Adrenal gland (tissue), 12 donors: ENCODE data around the gene ZNF804A. TPM values are rescaled to one million over a fixed set of nuclear protein-coding genes. Genes with fewer than 3 reads are reported as not detected.

Experiments used
- DNase-seq, 7 donors: peaks; one replicate each; pipeline ENCODE4 v3.0.0-alpha.2; 2019 to 2020
- H3K27ac ChIP-seq, 5 donors: fragments of 200-600 bp; sonication (generic) in 4 of 5; 1 replicate in 3 of 5; 2 replicates in 2 of 5; pipeline versions ENCODE4 v1.5.1 to v1.8.0; 2016 to 2020; ENCODE audit warnings: mild to moderate bottlenecking in 1 of 5
- H3K27me3 ChIP-seq: fragments of 200-600 bp; 2 replicates; pipeline ENCODE4 v1.8.0; 2021
- H3K36me3 ChIP-seq, 2 donors: fragments of 200-600 bp; replicated peaks in 1 of 2; 1 replicate in 1 of 2; 2 replicates in 1 of 2; pipeline versions ENCODE4 v1.5.1 to v1.8.0; 2018 to 2022
- H3K4me1 ChIP-seq, 2 donors: fragments of 200-600 bp; replicated peaks in 1 of 2; 1 replicate in 1 of 2; 2 replicates in 1 of 2; pipeline versions ENCODE4 v1.5.1 to v1.8.0; 2018 to 2021
- H3K4me3 ChIP-seq, 4 donors: fragments of 200-600 bp; sonication (generic) in 3 of 4; one replicate each; pipeline ENCODE4 v1.5.1; 2016 to 2018
- H3K9me3 ChIP-seq, 3 donors: fragments of 200-600 bp; sonication (generic) in 1 of 3; replicated peaks in 1 of 3; 1 replicate in 2 of 3; 2 replicates in 1 of 3; pipeline versions ENCODE4 v1.5.1 to v1.8.0; 2016 to 2021
- CTCF ChIP-seq, 6 experiments: fragments of 450-650 bp in 4 of 6; fragments of 200-600 bp in 2 of 6; sonication (generic) in 1 of 6; IDR thresholded peaks; 1 replicate in 5 of 6; 2 replicates in 1 of 6; pipeline versions ENCODE4 v1.5.1 to v1.8.0; 2016 to 2021; ENCODE audit warnings: antibody characterized with exemption in 6 of 6, mild to moderate bottlenecking in 2 of 6, moderate library complexity in 1 of 6
- POLR2A ChIP-seq, 2 donors: fragments of 450-650 bp; IDR thresholded peaks; one replicate each; pipeline ENCODE4 v1.6.1; 2017; ENCODE audit warnings: antibody characterized with exemption in 2 of 2, mild to moderate bottlenecking in 2 of 2, moderate library complexity in 1 of 2
- WGBS, 4 donors: extraction: QIAGEN DNeasy Blood & Tissue Kit in 2 of 4; methylation state at CpG; one replicate each; pipeline versions ENCODE4 v1.1.5 to v1.1.7; 2013 to 2017; 5-methylcytosine and 5-hydroxymethylcytosine counted together
- intact Hi-C, 2 donors: fragments of 100-400 bp; cut with DNase I; formaldehyde crosslinking; loops; one replicate each; pipeline versions ENCODE4 v1.14.1 to v1.15.0; 2022 to 2023
- polyA plus RNA-seq, 3 donors: library from polyadenylated mRNA; stranded (reverse); fragments of 200-250 nt in 2 of 3; fragments of 350-450 nt in 1 of 3; fragmentation: Illumina TruSeq in 1 of 3; extraction: RNeasy Lipid Tissue Mini Kit (QIAGEN cat#74804) in 1 of 3; gene quantifications; one replicate each; pipeline ENCODE4 v1.2.3, GENCODE V29; 2013 to 2014
- total RNA-seq, 9 donors: library from RNA; depleted of rRNA in 4 of 9; stranded (reverse); fragments of >200 nt in 4 of 9; fragments of 120-200 nt in 1 of 9; fragmentation: NEBNext Ultra II Directional in 1 of 9; extraction: Animal tissue kit (Norgen Biotek cat#: 25700) in 1 of 9; gene quantifications; one replicate each; pipeline versions ENCODE4 v1.1.0 to v1.2.4, GENCODE V29; 2013 to 2023
- donor health status: healthy with polysubstance abuse.
- donor health status: Bipolar disorder and iron deficiency.
- donor health status: DM: yes; HTN: yes; CAD: no.
- donor health status: DM: no; HTN: no; CAD: no.
- donor health status: DM: no; HTN: no; CAD: no.
- donor health status: DM: yes; HTN: yes; CAD: no.

Gene ZNF804A
- total and polyA plus RNA-seq, 12 donors, result 0.07 to 0.89 (median 0.14) TPM; not detected in 1

GRCh38 chr2:184577743-184578142, 20.6 kb upstream of the ZNF804A start:
- no peak overlapping the region for H3K27ac ChIP-seq
- no peaks in the 10 kb centered on the region for H3K4me1 ChIP-seq
- no peak overlapping the region for H3K4me3 ChIP-seq
- no peaks in the 10 kb centered on the region for H3K9me3 ChIP-seq
- no peaks in the 10 kb centered on the region for H3K27me3 ChIP-seq
- DNase-seq, result no peak
- TF ChIP-seq CTCF (IDR thresholded peaks at IDR 0.05) (no peak), POLR2A (IDR thresholded peaks at IDR 0.05) (no peak)
- WGBS, 4 donors, result 46 to 49% (median 47%) methylated on average over 4 of the region's 4 CpGs
- H3K36me3 ChIP-seq, result no peaks in the 10 kb centered on the region
- intact Hi-C loops, result no loop called here

GRCh38 chr2:184579226-184579625, 19.1 kb upstream of the ZNF804A start:
- 78 to 83% (median 80%) methylated on average over 4 of the region's 4 CpGs for WGBS, 4 donors
- H3K4me1 ChIP-seq, result no peaks in the 10 kb centered on the region
- no peak for TF ChIP-seq POLR2A (IDR thresholded peaks at IDR 0.05)
- TF ChIP-seq CTCF (IDR thresholded peaks at IDR 0.05), result no peak
- no peak overlapping the region for H3K4me3 ChIP-seq
- DNase-seq, result no peak
- no peaks in the 10 kb centered on the region for H3K9me3 ChIP-seq
- no peak overlapping the region for H3K27ac ChIP-seq
- intact Hi-C loops, result no loop called here
- H3K36me3 ChIP-seq, result no peaks in the 10 kb centered on the region
- no peaks in the 10 kb centered on the region for H3K27me3 ChIP-seq

- no peak overlapping the region for H3K27ac ChIP-seq
- no peak for DNase-seq
- WGBS, 4 donors, result 65 to 82% (median 71%) methylated on average over 1 of the region's 1 CpG
- H3K4me1 ChIP-seq, result no peaks in the 10 kb centered on the region
- no peaks in the 10 kb centered on the region for H3K27me3 ChIP-seq
- no peaks in the 10 kb centered on the region for H3K9me3 ChIP-seq
- H3K4me3 ChIP-seq, result no peak overlapping the region
- no peaks in the 10 kb centered on the region for H3K36me3 ChIP-seq
- no peak for TF ChIP-seq CTCF (IDR thresholded peaks at IDR 0.05)
- no peak for TF ChIP-seq POLR2A (IDR thresholded peaks at IDR 0.05)
- intact Hi-C loops, result no loop called here
Observed at GRCh38 chr2:184581391-184581790, 16.9 kb upstream of the ZNF804A start.

GRCh38 chr2:184589261-184589660, 9.1 kb upstream of the ZNF804A start:
- TF ChIP-seq POLR2A (IDR thresholded peaks at IDR 0.05), result no peak
- no peaks in the 10 kb centered on the region for H3K4me1 ChIP-seq

GRCh38 chr2:184596819-184597411, 1.4 kb upstream of the ZNF804A start:
- 26 to 41% (median 29%) methylated on average over 5 of the region's 5 CpGs for WGBS, 4 donors
- H3K36me3 ChIP-seq, result no peaks in the 10 kb centered on the region
- TF ChIP-seq POLR2A (IDR thresholded peaks at IDR 0.05), result no peak
- TF ChIP-seq CTCF (IDR thresholded peaks at IDR 0.05), result no peak
- H3K4me1 ChIP-seq, result peaks cover 5 to 8% of the 10 kb centered on the region in 2 donors
- DNase-seq, result no peak
- no peaks in the 10 kb centered on the region for H3K9me3 ChIP-seq
- intact Hi-C loops, result no loop called here
- peaks cover 12% of the 10 kb centered on the region for H3K27me3 ChIP-seq
- peak overlapping the region in 1 of 5 donors; percentile 77 for H3K27ac ChIP-seq
- H3K4me3 ChIP-seq, result peak overlapping the region in 1 of 4 donors; percentile 68

More at GRCh38 chr2:184589261-184589660, 9.1 kb upstream of the ZNF804A start:
- Histone ChIP-seq H3K27me3 (no peaks in the 10 kb centered on the region), H3K27ac (no peak overlapping the region), H3K36me3 (no peaks in the 10 kb centered on the region), H3K9me3 (no peaks in the 10 kb centered on the region), H3K4me3 (no peak overlapping the region)
- no peak for DNase-seq
- intact Hi-C loops, result no loop called here
